Panc1 (cell line): ENCODE data around the gene USP15. TPM values are rescaled to one million over a fixed set of nuclear protein-coding genes. Genes with fewer than 3 reads are reported as not detected.

Experiments used
- ATAC-seq: fragments of 200-7000 bp; cut with Tn5 transposase; 2 replicates; pipeline ENCODE4 v1.9.1; 2020; ENCODE audit warnings: mild to moderate bottlenecking, moderate library complexity
- BruUV-seq: library from RNA; stranded (reverse); fragments of 400-500 nt; replicated peaks from 2 replicates; lab custom pipeline; 2021; lab: Mats Ljungman, UMichigan
- CTCF ChIA-PET: fragments of 300-600 bp; sonication (Branson Sonifier 250); formaldehyde crosslinking; loops from one replicate; lab custom pipeline; 2022; ENCODE audit warnings: antibody characterized with exemption; lab: Charles Lee
- POLR2A ChIA-PET: fragments of 300-600 bp; sonication (Branson Sonifier 250); formaldehyde crosslinking; loops from one replicate; lab custom pipeline; 2022; ENCODE audit warnings: antibody characterized with exemption; lab: Charles Lee
- DNase-seq: peaks from one replicate; pipeline ENCODE4 v3.0.0-alpha.2; 2010; ENCODE audit warnings: low read depth, low spot score
- H3K27ac ChIP-seq: 2 replicates; pipeline ENCODE4 v1.5.1; 2011; ENCODE audit warnings: mild to moderate bottlenecking, low read length, inconsistent platforms
- H3K27me3 ChIP-seq: fragments of 200-500 bp; sonication (Bioruptor generic); 2 replicates; pipeline ENCODE4 v1.6.0; 2014; ENCODE audit warnings: low read length, inconsistent platforms; ENCODE audit not compliant: control insufficient read depth, insufficient read depth
- H3K36me3 ChIP-seq: fragments of 200-500 bp; sonication (Bioruptor generic); 2 replicates; pipeline ENCODE4 v1.5.1; 2014; ENCODE audit warnings: inconsistent platforms, mild to moderate bottlenecking, low read length, moderate library complexity; ENCODE audit not compliant: control insufficient read depth, insufficient read depth
- H3K4me1 ChIP-seq: 2 replicates; pipeline ENCODE4 v1.5.1; 2011; ENCODE audit warnings: inconsistent platforms, mild to moderate bottlenecking, low read length, moderate library complexity; ENCODE audit not compliant: control insufficient read depth, insufficient read depth
- H3K4me3 ChIP-seq, 2 experiments: 2 replicates each; pipeline ENCODE4 v1.5.1; 2011 to 2012; ENCODE audit warnings: low read depth in 2 of 2, low read length in 2 of 2, mild to moderate bottlenecking in 2 of 2, inconsistent platforms in 1 of 2, moderate library complexity in 1 of 2
- H3K9me3 ChIP-seq: fragments of 200-500 bp; sonication (Bioruptor generic); 2 replicates; pipeline ENCODE4 v1.5.1; 2014; ENCODE audit warnings: low read depth, mild to moderate bottlenecking, inconsistent platforms, low read length, moderate library complexity; ENCODE audit not compliant: control insufficient read depth, insufficient read depth
- POLR2AphosphoS5 ChIP-seq: IDR thresholded peaks from 2 replicates; pipeline ENCODE4 v1.6.1; 2012; ENCODE audit warnings: mild to moderate bottlenecking, low read depth, low read length, moderate library complexity
- REST ChIP-seq, 2 experiments: IDR thresholded peaks; 2 replicates each; pipeline ENCODE4 v1.6.1; 2011 to 2012; ENCODE audit warnings: low read depth in 2 of 2, control low read depth in 1 of 2, low read length in 1 of 2, mild to moderate bottlenecking in 1 of 2, moderate library complexity in 1 of 2; ENCODE audit not compliant: insufficient read depth in 1 of 2
- SIN3A ChIP-seq: IDR thresholded peaks from 2 replicates; pipeline ENCODE4 v1.6.1; 2012; ENCODE audit warnings: low read depth, mild to moderate bottlenecking, low read length, moderate library complexity, borderline replicate concordance; ENCODE audit not compliant: insufficient read depth
- TCF7L2 ChIP-seq: IDR thresholded peaks from 2 replicates; pipeline ENCODE4 v1.6.1; 2011; ENCODE audit warnings: mild to moderate bottlenecking, low read depth, low read length, inconsistent platforms
- in situ Hi-C: cut with HindIII; loops from 2 replicates; pipeline ENCODE4 v1.10.0; 2016; ENCODE audit warnings: low sequenced_read_pairs, low pct_unique_long_range_greater_than_20kb
- intact Hi-C: fragments of 100-400 bp; cut with micrococcal nuclease; formaldehyde crosslinking; loops from one replicate; pipeline ENCODE4 v1.10.0; 2022; ENCODE audit not compliant: unreplicated experiment
- total RNA-seq: library from RNA; stranded (reverse); gene quantifications from one replicate; pipeline ENCODE4 v1.2.1, GENCODE V29; 2021; ENCODE audit not compliant: unreplicated experiment
- TF ChIP-seq, protein P1 (sequence below): fragments of 450-650 bp; IDR thresholded peaks from 2 replicates; pipeline ENCODE4 v1.5.1; 2017; ENCODE audit warnings: mild to moderate bottlenecking

USP15 gene
- total RNA-seq, 1 experiment from 2014 or later: 35.4 TPM

- H3K36me3 ChIP-seq: no peaks in the 10 kb centered on the region
- intact Hi-C loops: no loop called here
- TF ChIP-seq POLR2AphosphoS5 (no peak), TCF7L2 (no peak), REST (IDR thresholded peaks at IDR 0.05; ENCODE audit: insufficient read depth in 1 of 2, low read depth in 2 of 2, low read length in 1 of 2) (no peak), SIN3A (no peak)
- TF ChIP-seq, protein P1, sequence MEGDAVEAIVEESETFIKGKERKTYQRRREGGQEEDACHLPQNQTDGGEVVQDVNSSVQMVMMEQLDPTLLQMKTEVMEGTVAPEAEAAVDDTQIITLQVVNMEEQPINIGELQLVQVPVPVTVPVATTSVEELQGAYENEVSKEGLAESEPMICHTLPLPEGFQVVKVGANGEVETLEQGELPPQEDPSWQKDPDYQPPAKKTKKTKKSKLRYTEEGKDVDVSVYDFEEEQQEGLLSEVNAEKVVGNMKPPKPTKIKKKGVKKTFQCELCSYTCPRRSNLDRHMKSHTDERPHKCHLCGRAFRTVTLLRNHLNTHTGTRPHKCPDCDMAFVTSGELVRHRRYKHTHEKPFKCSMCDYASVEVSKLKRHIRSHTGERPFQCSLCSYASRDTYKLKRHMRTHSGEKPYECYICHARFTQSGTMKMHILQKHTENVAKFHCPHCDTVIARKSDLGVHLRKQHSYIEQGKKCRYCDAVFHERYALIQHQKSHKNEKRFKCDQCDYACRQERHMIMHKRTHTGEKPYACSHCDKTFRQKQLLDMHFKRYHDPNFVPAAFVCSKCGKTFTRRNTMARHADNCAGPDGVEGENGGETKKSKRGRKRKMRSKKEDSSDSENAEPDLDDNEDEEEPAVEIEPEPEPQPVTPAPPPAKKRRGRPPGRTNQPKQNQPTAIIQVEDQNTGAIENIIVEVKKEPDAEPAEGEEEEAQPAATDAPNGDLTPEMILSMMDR: no peak
- no peak overlapping the region for H3K27ac ChIP-seq
- POLR2A ChIA-PET: no interaction called here
- in situ Hi-C loops: no loop called here
- ATAC-seq (no peak), DNase-seq (no peak)
- 0 out of 2 replicates have a peak, but pooled peaks cover 2% of the 10 kb centered on the region for H3K4me1 ChIP-seq
- peaks cover 13% of the 10 kb centered on the region for H3K27me3 ChIP-seq
- CTCF ChIA-PET: no interaction called here
- no peaks in the 10 kb centered on the region for H3K9me3 ChIP-seq
- BruUV-seq: no TSS peak
- no peak overlapping the region for H3K4me3 ChIP-seq
These were observed 48.7 kb upstream of the USP15 start for GRCh38 chr12:62211510-62211909.

- intact Hi-C loops: no loop called here
- Histone ChIP-seq H3K4me3 (no peak overlapping the region), H3K27ac (no peak overlapping the region), H3K27me3 (peaks cover 15% of the 10 kb centered on the region), H3K36me3 (no peaks in the 10 kb centered on the region), H3K9me3 (no peaks in the 10 kb centered on the region), H3K4me1 (0 out of 2 replicates have a peak, but pooled peaks cover 2% of the 10 kb centered on the region)
- TF ChIP-seq REST (IDR thresholded peaks at IDR 0.05; ENCODE audit: insufficient read depth in 1 of 2, low read depth in 2 of 2, low read length in 1 of 2) (no peak), TCF7L2 (no peak), POLR2AphosphoS5 (no peak), SIN3A (no peak)
- TF ChIP-seq, protein P1: no peak
- ChIA-PET POLR2A (no interaction called here), CTCF (no interaction called here)
- DNase-seq (no peak), ATAC-seq (no peak)
- no TSS peak for BruUV-seq
- in situ Hi-C loops: no loop called here
These were observed 45.4 kb upstream of the USP15 start for GRCh38 chr12:62214846-62215245.
